Left ventricle myocardium inferior (tissue), 1 donor: ENCODE measurements around the gene TCF7L2. TPM values are rescaled to one million over a fixed set of nuclear protein-coding genes. Genes with fewer than 3 reads are reported as not detected.

ENCODE experiments used
- DNase-seq: peaks from one replicate; pipeline ENCODE4 v3.0.0-alpha.2; 2020
- H3K27ac ChIP-seq: fragments of 200-600 bp; replicated peaks from 2 replicates; pipeline ENCODE4 v1.8.0; 2021
- H3K27me3 ChIP-seq: fragments of 200-600 bp; 2 replicates; pipeline ENCODE4 v1.8.0; 2021; ENCODE audit warnings: low read depth
- H3K36me3 ChIP-seq: fragments of 200-600 bp; 2 replicates; pipeline ENCODE4 v1.8.0; 2021
- H3K4me1 ChIP-seq: fragments of 200-600 bp; 2 replicates; pipeline ENCODE4 v1.8.0; 2021
- H3K4me3 ChIP-seq: fragments of 200-600 bp; 2 replicates; pipeline ENCODE4 v1.8.0; 2021; ENCODE audit warnings: mild to moderate bottlenecking, moderate library complexity
- H3K9me3 ChIP-seq: fragments of 200-600 bp; replicated peaks from 2 replicates; pipeline ENCODE4 v1.8.0; 2021
- CTCF ChIP-seq: fragments of 200-600 bp; IDR thresholded peaks from 2 replicates; pipeline ENCODE4 v1.8.0; 2021; ENCODE audit warnings: antibody characterized with exemption, mild to moderate bottlenecking, borderline replicate concordance
- intact Hi-C: fragments of 100-400 bp; cut with micrococcal nuclease; formaldehyde crosslinking; loops from one replicate; pipeline ENCODE4 v1.11.0; 2022
- total RNA-seq: library from RNA; stranded (reverse); fragmentation: NEBNext Ultra II Directional; extraction: Animal tissue kit (Norgen Biotek cat#: 25700); gene quantifications from one replicate; pipeline ENCODE4 v1.2.1, GENCODE V29; 2021
- donor health status: DM: no; HTN: yes; CAD: no; lungs with severe emphysema.

Gene TCF7L2
- total RNA-seq, 1 donor from 2014 or later: 8.9 TPM

GRCh38 chr10:112967200-112967599 is 17.2 kb downstream of the TCF7L2 start:
- intact Hi-C loops: no loop called here
- Histone ChIP-seq H3K9me3 (no peaks in the 10 kb centered on the region), H3K27me3 (no peaks in the 10 kb centered on the region), H3K4me3 (no peak overlapping the region), H3K36me3 (peaks cover 14% of the 10 kb centered on the region), H3K27ac (no peak overlapping the region), H3K4me1 (peaks cover 57% of the 10 kb centered on the region)
- no peak for TF ChIP-seq CTCF
- no peak for DNase-seq

GRCh38 chr10:112969131-112969530 is 19.1 kb downstream of the TCF7L2 start:
- H3K4me3 ChIP-seq: no peak overlapping the region
- H3K9me3 ChIP-seq: no peaks in the 10 kb centered on the region
- intact Hi-C loops: no loop called here
- H3K27ac ChIP-seq: no peak overlapping the region
- H3K27me3 ChIP-seq: no peaks in the 10 kb centered on the region
- peaks cover 20% of the 10 kb centered on the region for H3K36me3 ChIP-seq
- no peak for DNase-seq
- H3K4me1 ChIP-seq: peaks cover 38% of the 10 kb centered on the region
- no peak for TF ChIP-seq CTCF

GRCh38 chr10:112969542-112969941 is 19.5 kb downstream of the TCF7L2 start:
- Histone ChIP-seq H3K9me3 (no peaks in the 10 kb centered on the region), H3K4me1 (peaks cover 35% of the 10 kb centered on the region), H3K4me3 (no peak overlapping the region), H3K27me3 (no peaks in the 10 kb centered on the region), H3K36me3 (peaks cover 20% of the 10 kb centered on the region), H3K27ac (no peak overlapping the region)
- TF ChIP-seq CTCF: no peak
- DNase-seq: no peak
- intact Hi-C loops: no loop called here

- H3K4me1 ChIP-seq: peaks cover 32% of the 10 kb centered on the region
- no peak overlapping the region for H3K27ac ChIP-seq
- H3K4me3 ChIP-seq: no peak overlapping the region
- intact Hi-C loops: no loop called here
- TF ChIP-seq CTCF: no peak
- no peaks in the 10 kb centered on the region for H3K9me3 ChIP-seq
- peaks cover 20% of the 10 kb centered on the region for H3K36me3 ChIP-seq
- no peak for DNase-seq
- H3K27me3 ChIP-seq: no peaks in the 10 kb centered on the region
Measured at GRCh38 chr10:112970021-112970420, 20.0 kb downstream of the TCF7L2 start.

- Histone ChIP-seq H3K4me1 (peaks cover 10% of the 10 kb centered on the region), H3K36me3 (peaks cover 20% of the 10 kb centered on the region), H3K27ac (no peak overlapping the region), H3K9me3 (no peaks in the 10 kb centered on the region), H3K27me3 (no peaks in the 10 kb centered on the region), H3K4me3 (no peak overlapping the region)
- no peak for TF ChIP-seq CTCF
- intact Hi-C loops: no loop called here
- DNase-seq: no peak
Measured at GRCh38 chr10:112972606-112973005, 22.6 kb downstream of the TCF7L2 start.

- Histone ChIP-seq H3K4me3 (no peak overlapping the region), H3K4me1 (peaks cover 10% of the 10 kb centered on the region), H3K36me3 (peaks cover 16% of the 10 kb centered on the region), H3K9me3 (no peaks in the 10 kb centered on the region), H3K27me3 (no peaks in the 10 kb centered on the region), H3K27ac (no peak overlapping the region)
- no peak for TF ChIP-seq CTCF
- intact Hi-C loops: no loop called here
- no peak for DNase-seq
Measured at GRCh38 chr10:112973046-112973445, 23.0 kb downstream of the TCF7L2 start.
